NB4 (cell line): ENCODE measurements around the gene APOL2.

Experiments
- CTCF ChIP-seq: IDR thresholded peaks from one replicate; pipeline ENCODE4 v1.5.1; 2012; ENCODE audit warnings: low read depth, low read length
- POLR2A ChIP-seq: IDR thresholded peaks from 2 replicates; pipeline ENCODE4 v1.6.1; 2011; ENCODE audit warnings: mild to moderate bottlenecking; ENCODE audit not compliant: insufficient read length; ENCODE audit errors: extremely low read depth

GRCh38 chr22:36285017-36285416, 45.7 kb upstream of the APOL2 start:
- TF ChIP-seq POLR2A (no peak), CTCF (no peak)
